GM06990 (cell line): ENCODE data around the gene APOBEC4.

Experiments used
- DNase-seq: peaks from one replicate; pipeline ENCODE4 v3.0.0-alpha.2; 2011; ENCODE audit not compliant: insufficient read length; ENCODE audit errors: extremely low read depth
- H3K27me3 ChIP-seq: replicated peaks from 2 replicates; pipeline ENCODE4 v1.6.0; 2011; ENCODE audit warnings: low read length; ENCODE audit not compliant: control insufficient read depth, insufficient read depth
- H3K36me3 ChIP-seq: 2 replicates; pipeline ENCODE4 v1.5.1; 2011; ENCODE audit warnings: low read length; ENCODE audit not compliant: control insufficient read depth, insufficient read depth
- H3K4me3 ChIP-seq: replicated peaks from 2 replicates; pipeline ENCODE4 v1.5.1; 2011; ENCODE audit warnings: low read depth, mild to moderate bottlenecking, control low read depth, low read length
- TF ChIP-seq, protein P1 (sequence below): IDR thresholded peaks from 2 replicates; pipeline ENCODE4 v1.5.1; 2011; ENCODE audit warnings: low read length, control low read depth, mild to moderate bottlenecking, inconsistent platforms; ENCODE audit not compliant: insufficient read depth, poor library complexity, severe bottlenecking

The APOBEC4 gene

DNA sequence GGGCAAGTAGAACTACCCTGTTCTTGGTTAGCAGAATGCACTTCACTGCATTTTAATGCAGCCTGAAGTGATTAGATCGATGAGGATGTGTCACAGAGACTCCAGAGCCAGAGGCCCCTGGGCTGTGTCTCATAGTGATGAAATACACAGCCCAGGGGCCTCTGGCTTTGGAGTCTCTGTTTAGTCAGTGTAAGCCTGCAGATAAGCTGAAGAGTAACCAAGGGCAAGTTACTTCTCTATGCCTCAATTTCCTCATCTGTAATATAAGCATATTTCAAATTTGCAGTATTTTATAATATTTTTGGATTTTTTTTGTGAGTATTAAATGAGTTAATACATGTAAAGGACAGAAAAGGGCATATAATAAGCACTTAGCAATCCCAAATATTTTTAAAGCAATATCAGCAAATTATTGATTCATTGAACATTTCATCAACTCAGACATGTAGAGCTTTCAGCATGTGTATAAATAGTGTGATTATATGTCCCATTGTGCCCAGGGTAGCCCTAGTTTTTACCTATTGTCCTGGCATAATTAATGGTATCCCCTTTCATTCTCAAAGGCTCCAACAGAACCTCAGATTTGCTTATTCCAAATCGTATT is 23.6 kb upstream of the APOBEC4 start:
- TF ChIP-seq, protein P1, sequence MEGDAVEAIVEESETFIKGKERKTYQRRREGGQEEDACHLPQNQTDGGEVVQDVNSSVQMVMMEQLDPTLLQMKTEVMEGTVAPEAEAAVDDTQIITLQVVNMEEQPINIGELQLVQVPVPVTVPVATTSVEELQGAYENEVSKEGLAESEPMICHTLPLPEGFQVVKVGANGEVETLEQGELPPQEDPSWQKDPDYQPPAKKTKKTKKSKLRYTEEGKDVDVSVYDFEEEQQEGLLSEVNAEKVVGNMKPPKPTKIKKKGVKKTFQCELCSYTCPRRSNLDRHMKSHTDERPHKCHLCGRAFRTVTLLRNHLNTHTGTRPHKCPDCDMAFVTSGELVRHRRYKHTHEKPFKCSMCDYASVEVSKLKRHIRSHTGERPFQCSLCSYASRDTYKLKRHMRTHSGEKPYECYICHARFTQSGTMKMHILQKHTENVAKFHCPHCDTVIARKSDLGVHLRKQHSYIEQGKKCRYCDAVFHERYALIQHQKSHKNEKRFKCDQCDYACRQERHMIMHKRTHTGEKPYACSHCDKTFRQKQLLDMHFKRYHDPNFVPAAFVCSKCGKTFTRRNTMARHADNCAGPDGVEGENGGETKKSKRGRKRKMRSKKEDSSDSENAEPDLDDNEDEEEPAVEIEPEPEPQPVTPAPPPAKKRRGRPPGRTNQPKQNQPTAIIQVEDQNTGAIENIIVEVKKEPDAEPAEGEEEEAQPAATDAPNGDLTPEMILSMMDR = no peak
- H3K4me3 ChIP-seq = no peak overlapping the region
- no peak for DNase-seq
- no peaks in the 10 kb centered on the region for H3K36me3 ChIP-seq
- H3K27me3 ChIP-seq = no peaks in the 10 kb centered on the region

GRCh38 chr1:183675883-183676585 is 22.9 kb upstream of the APOBEC4 start:
- Histone ChIP-seq H3K36me3 (no peaks in the 10 kb centered on the region), H3K4me3 (no peak overlapping the region), H3K27me3 (no peaks in the 10 kb centered on the region)
- DNase-seq = no peak
- TF ChIP-seq, protein P1 = no peak

DNA sequence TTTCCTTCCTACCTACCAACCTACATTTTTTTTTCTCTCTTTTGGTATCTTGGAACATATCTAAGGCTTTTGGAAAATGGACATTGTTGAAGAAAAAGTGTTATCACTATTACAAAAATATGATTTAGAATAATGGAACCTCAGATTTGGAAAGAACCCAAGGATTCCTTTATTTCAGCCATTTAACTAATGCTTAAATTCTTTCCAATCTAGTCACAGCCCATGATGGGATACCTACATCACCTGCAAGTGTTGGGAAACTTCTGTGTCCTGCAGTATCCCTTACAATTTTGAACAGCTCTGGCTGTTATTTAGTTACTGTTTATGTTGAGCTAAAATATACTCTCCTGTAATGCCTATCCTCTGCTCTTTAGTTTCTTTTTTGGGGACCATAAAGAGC is 22.3 kb upstream of the APOBEC4 start:
- no peak for DNase-seq
- Histone ChIP-seq H3K36me3 (no peaks in the 10 kb centered on the region), H3K4me3 (no peak overlapping the region), H3K27me3 (no peaks in the 10 kb centered on the region)
- TF ChIP-seq, protein P1 = no peak

DNA sequence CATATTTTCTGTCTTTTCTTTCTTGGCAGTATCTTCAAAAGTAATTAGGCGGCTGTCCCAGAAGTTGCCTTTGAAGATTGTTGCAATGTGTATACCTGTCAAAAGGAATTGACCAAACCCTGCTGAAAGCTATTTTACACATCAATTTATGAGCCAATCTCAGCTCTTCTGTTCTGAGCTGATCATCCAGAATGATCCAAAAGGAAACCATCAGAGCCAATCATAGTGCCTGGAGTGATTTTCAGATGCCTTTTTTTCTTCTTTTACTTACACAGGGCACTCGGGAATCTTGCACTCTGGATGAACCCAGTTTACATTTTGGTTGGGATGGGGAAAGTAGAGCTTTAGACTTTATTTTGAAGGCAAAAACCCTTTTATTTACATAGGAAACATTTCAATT is 21.8 kb upstream of the APOBEC4 start:
- no peaks in the 10 kb centered on the region for H3K36me3 ChIP-seq
- DNase-seq = no peak
- TF ChIP-seq, protein P1 = no peak
- H3K27me3 ChIP-seq = no peaks in the 10 kb centered on the region
- H3K4me3 ChIP-seq = no peak overlapping the region

DNA sequence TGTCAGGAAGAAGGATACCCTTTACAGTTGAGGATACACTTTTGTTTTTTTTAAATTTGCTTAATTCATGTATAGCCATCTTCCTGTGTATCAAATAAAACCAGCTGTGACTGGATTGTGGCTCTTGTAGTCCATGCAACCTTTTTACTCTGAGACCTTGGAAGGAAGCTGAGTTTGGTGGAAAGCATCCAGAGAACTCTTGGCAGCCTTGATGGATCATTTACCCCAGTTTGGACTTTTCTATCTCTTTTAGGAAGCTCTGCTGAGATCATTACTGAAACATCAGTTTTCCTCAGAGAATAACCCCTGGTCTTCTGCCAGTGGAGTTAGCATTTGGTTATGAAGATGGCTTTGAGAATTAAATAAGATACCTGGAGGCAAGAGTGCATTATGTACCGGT is 21.2 kb upstream of the APOBEC4 start:
- no peak for DNase-seq
- no peak overlapping the region for H3K4me3 ChIP-seq
- TF ChIP-seq, protein P1 = no peak
- H3K36me3 ChIP-seq = no peaks in the 10 kb centered on the region
- H3K27me3 ChIP-seq = no peaks in the 10 kb centered on the region
